Parathyroid adenoma (tissue), 2 donors: ENCODE measurements around the gene CADM1.

Source experiments
- H2AFZ ChIP-seq: fragments of 300-600 bp; sonication (generic); one replicate; pipeline ENCODE4 v1.7.0; 2017; ENCODE audit warnings: antibody characterized with exemption, mild to moderate bottlenecking
- H3K27ac ChIP-seq: fragments of 300-600 bp; sonication (generic); one replicate; pipeline ENCODE4 v1.7.0; 2017
- H3K27me3 ChIP-seq: fragments of 300-600 bp; sonication (generic); one replicate; pipeline ENCODE4 v1.7.0; 2017; ENCODE audit warnings: low read length; ENCODE audit not compliant: control insufficient read depth, insufficient read depth
- H3K36me3 ChIP-seq: fragments of 300-600 bp; sonication (generic); one replicate; pipeline ENCODE4 v1.7.0; 2017; ENCODE audit warnings: low read length; ENCODE audit not compliant: control insufficient read depth, insufficient read depth
- H3K4me1 ChIP-seq: fragments of 300-600 bp; sonication (generic); one replicate; pipeline ENCODE4 v1.7.0; 2017; ENCODE audit warnings: control low read depth
- H3K4me2 ChIP-seq: fragments of 300-600 bp; sonication (generic); one replicate; pipeline ENCODE4 v1.7.0; 2017; ENCODE audit warnings: low read length
- H3K4me3 ChIP-seq: fragments of 300-600 bp; sonication (generic); one replicate; pipeline ENCODE4 v1.7.0; 2017; ENCODE audit warnings: low read depth, low read length
- H3K79me2 ChIP-seq: fragments of 300-600 bp; sonication (generic); one replicate; pipeline ENCODE4 v1.7.0; 2017; ENCODE audit warnings: control low read depth
- H3K9ac ChIP-seq: fragments of 300-600 bp; sonication (generic); one replicate; pipeline ENCODE4 v1.7.0; 2017; ENCODE audit warnings: mild to moderate bottlenecking
- H3K9me3 ChIP-seq: fragments of 300-600 bp; sonication (generic); one replicate; pipeline ENCODE4 v1.7.0; 2017; ENCODE audit warnings: low read length; ENCODE audit not compliant: control insufficient read depth
- TF ChIP-seq, protein P1 (sequence below): fragments of 300-600 bp; sonication (generic); IDR thresholded peaks from one replicate; pipeline ENCODE4 v1.7.0; 2017; ENCODE audit warnings: antibody characterized with exemption, mild to moderate bottlenecking
- donor health status: primary hyperparathyroidism.

CADM1 gene

GRCh38 chr11:115342142-115342541 is 162.1 kb downstream of the CADM1 start:
- no peaks in the 10 kb centered on the region for H3K79me2 ChIP-seq
- no peak overlapping the region for H3K4me3 ChIP-seq
- no peaks in the 10 kb centered on the region for H3K27me3 ChIP-seq

GRCh38 chr11:115340874-115341273 is 163.3 kb downstream of the CADM1 start:
- Histone ChIP-seq H3K36me3 (no peaks in the 10 kb centered on the region), H3K9me3 (no peaks in the 10 kb centered on the region), H3K4me1 (no peaks in the 10 kb centered on the region), H3K4me3 (no peak overlapping the region), H3K27ac (no peak overlapping the region), H3K79me2 (no peaks in the 10 kb centered on the region), H3K4me2 (no peak overlapping the region), H2AFZ (no peak overlapping the region), H3K9ac (no peak overlapping the region), H3K27me3 (no peaks in the 10 kb centered on the region)
- TF ChIP-seq, protein P1, sequence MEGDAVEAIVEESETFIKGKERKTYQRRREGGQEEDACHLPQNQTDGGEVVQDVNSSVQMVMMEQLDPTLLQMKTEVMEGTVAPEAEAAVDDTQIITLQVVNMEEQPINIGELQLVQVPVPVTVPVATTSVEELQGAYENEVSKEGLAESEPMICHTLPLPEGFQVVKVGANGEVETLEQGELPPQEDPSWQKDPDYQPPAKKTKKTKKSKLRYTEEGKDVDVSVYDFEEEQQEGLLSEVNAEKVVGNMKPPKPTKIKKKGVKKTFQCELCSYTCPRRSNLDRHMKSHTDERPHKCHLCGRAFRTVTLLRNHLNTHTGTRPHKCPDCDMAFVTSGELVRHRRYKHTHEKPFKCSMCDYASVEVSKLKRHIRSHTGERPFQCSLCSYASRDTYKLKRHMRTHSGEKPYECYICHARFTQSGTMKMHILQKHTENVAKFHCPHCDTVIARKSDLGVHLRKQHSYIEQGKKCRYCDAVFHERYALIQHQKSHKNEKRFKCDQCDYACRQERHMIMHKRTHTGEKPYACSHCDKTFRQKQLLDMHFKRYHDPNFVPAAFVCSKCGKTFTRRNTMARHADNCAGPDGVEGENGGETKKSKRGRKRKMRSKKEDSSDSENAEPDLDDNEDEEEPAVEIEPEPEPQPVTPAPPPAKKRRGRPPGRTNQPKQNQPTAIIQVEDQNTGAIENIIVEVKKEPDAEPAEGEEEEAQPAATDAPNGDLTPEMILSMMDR = no peak

More at GRCh38 chr11:115342142-115342541, 162.1 kb downstream of the CADM1 start:
- no peaks in the 10 kb centered on the region for H3K9me3 ChIP-seq
- no peak overlapping the region for H3K27ac ChIP-seq
- no peak overlapping the region for H3K4me2 ChIP-seq
- no peak overlapping the region for H2AFZ ChIP-seq
- no peak overlapping the region for H3K9ac ChIP-seq
- TF ChIP-seq, protein P1 = no peak
- H3K36me3 ChIP-seq = no peaks in the 10 kb centered on the region
- H3K4me1 ChIP-seq = no peaks in the 10 kb centered on the region

- Histone ChIP-seq H3K79me2 (no peaks in the 10 kb centered on the region), H3K36me3 (no peaks in the 10 kb centered on the region), H3K9ac (no peak overlapping the region), H3K4me1 (no peaks in the 10 kb centered on the region), H3K4me2 (no peak overlapping the region), H3K27ac (no peak overlapping the region), H3K9me3 (no peaks in the 10 kb centered on the region), H2AFZ (no peak overlapping the region), H3K4me3 (no peak overlapping the region), H3K27me3 (no peaks in the 10 kb centered on the region)
- TF ChIP-seq, protein P1 = no peak
These were observed 165.7 kb downstream of the CADM1 start for GRCh38 chr11:115338476-115338875.

- no peaks in the 10 kb centered on the region for H3K27me3 ChIP-seq
- H3K4me1 ChIP-seq = no peaks in the 10 kb centered on the region
- H3K27ac ChIP-seq = no peak overlapping the region
- no peak overlapping the region for H3K4me3 ChIP-seq
- no peak overlapping the region for H3K4me2 ChIP-seq
- no peaks in the 10 kb centered on the region for H3K79me2 ChIP-seq
- H3K9me3 ChIP-seq = no peaks in the 10 kb centered on the region
- H3K9ac ChIP-seq = no peak overlapping the region
- no peak overlapping the region for H2AFZ ChIP-seq
- TF ChIP-seq, protein P1 = peak; percentile 62
- no peaks in the 10 kb centered on the region for H3K36me3 ChIP-seq
These were observed 169.1 kb downstream of the CADM1 start for GRCh38 chr11:115334932-115335788.

DNA sequence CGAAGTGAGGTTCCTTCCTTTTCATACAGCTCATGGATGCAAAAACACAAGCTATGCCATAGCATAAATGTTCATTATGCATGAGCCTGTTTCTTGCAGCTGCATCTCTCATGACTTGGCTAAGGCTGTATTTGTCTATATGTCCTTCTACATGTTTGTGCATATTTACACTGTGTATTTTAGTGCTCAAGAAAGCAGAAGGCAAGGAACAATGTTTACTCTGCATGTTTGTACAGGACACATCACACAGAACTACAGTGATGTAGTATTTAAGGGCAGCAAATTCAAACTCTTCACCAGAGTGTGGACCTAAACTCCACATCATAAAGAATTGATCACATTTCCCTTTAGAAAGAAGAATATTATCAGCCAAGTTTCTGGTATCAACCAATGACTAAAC is 170.3 kb downstream of the CADM1 start:
- Histone ChIP-seq H3K36me3 (no peaks in the 10 kb centered on the region), H3K79me2 (no peaks in the 10 kb centered on the region), H3K9ac (no peak overlapping the region), H2AFZ (no peak overlapping the region), H3K4me3 (no peak overlapping the region), H3K27ac (no peak overlapping the region), H3K9me3 (no peaks in the 10 kb centered on the region), H3K4me1 (no peaks in the 10 kb centered on the region), H3K27me3 (no peaks in the 10 kb centered on the region), H3K4me2 (no peak overlapping the region)
- TF ChIP-seq, protein P1 = no peak
